GM10266 (cell line): ENCODE data around the gene LBHD2.
"Not testable (repeated sequence)": the region's sequence is repeated elsewhere in the genome, so short reads cannot be mapped to it uniquely, and the experiment has no call there.

Experiments
- DNase-seq: peaks from one replicate; pipeline ENCODE4 v3.0.0; 2012; ENCODE audit errors: extremely low spot score
- CTCF ChIP-seq: IDR thresholded peaks from 2 replicates; pipeline ENCODE4 v1.5.1; 2012; ENCODE audit warnings: mild to moderate bottlenecking, low read depth; ENCODE audit not compliant: control insufficient read depth, insufficient read depth; ENCODE audit errors: missing control alignments

LBHD2 gene

GRCh38 chr14:103115845-103116572 lies 32.0 kb downstream of the LBHD2 start:
- no peak for TF ChIP-seq CTCF
- no peak for DNase-seq

- no peak for TF ChIP-seq CTCF
- DNase-seq: no peak
These were observed 32.6 kb downstream of the LBHD2 start for GRCh38 chr14:103116636-103117035.

GRCh38 chr14:103117499-103117898 lies 33.5 kb downstream of the LBHD2 start:
- DNase-seq: not testable (repeated sequence)

- no peak for DNase-seq
- no peak for TF ChIP-seq CTCF
These were observed 34.1 kb downstream of the LBHD2 start for GRCh38 chr14:103118018-103118662.

- no peak for TF ChIP-seq CTCF
- no peak for DNase-seq
These were observed 34.8 kb downstream of the LBHD2 start for GRCh38 chr14:103118663-103119404.

- DNase-seq: not testable (repeated sequence)
These were observed 35.5 kb downstream of the LBHD2 start for GRCh38 chr14:103119527-103119926.

- no peak for TF ChIP-seq CTCF
These were observed 37.3 kb downstream of the LBHD2 start for GRCh38 chr14:103121121-103121845.

GRCh38 chr14:103121846-103122584 lies 38.0 kb downstream of the LBHD2 start:
- TF ChIP-seq CTCF: no peak
- peak; percentile 69 for DNase-seq

More at GRCh38 chr14:103121121-103121845, 37.3 kb downstream of the LBHD2 start:
- DNase-seq: no peak
